Right lung (tissue), 5 donors: Measurements from ENCODE around the gene ABTB2. TPM values are rescaled to one million over a fixed set of nuclear protein-coding genes. Genes with fewer than 3 reads are reported as not detected.

Source experiments
- DNase-seq, 2 donors: peaks; one replicate each; pipeline ENCODE4 v3.0.0-alpha.2; 2013
- polyA plus RNA-seq, 5 donors: library from polyadenylated mRNA; unstranded; fragments of 120-200 nt; gene quantifications; one replicate each; pipeline versions ENCODE4 v1.2.1 to v1.2.3, GENCODE V29; 2013; ENCODE audit warnings: inconsistent platforms in 1 of 5, low replicate concordance in 1 of 5; ENCODE audit not compliant: insufficient read length in 5 of 5, insufficient read depth in 1 of 5

Gene ABTB2
- polyA plus RNA-seq, 5 donors: 3.7 to 5.4 (median 4.1) TPM

DNA sequence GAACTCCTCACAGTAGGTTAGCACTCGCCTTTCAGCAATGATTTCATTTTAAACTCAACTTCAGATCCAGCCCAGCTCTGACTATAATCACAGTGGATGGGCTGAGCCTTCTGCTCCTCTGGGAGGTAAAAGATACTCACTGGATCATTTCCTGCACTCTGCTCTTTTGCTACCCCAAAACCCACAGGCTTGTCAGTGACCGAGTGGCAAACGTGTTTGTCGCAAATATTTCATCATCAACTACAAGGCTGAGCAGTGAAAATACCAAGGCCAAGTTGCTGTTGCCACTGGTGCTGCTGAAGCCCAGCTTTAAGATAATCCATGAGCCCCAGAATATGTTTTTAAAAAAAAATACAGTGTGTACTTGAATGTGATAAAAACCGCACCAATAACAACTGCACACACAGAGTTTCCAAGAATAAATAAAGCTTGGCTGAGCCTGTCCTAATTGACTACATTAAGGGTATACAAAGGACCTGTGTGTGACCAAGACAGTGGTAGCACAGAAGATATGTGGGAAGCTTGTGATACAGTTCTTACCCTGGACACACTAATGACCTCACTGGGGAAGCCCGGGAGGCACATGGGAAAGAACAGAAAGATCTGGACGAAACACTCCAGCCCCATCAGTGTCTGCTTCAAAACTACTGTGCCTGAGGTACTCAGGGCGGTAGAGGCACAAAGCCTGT lies 41.3 kb downstream of the ABTB2 start:
- no peak for DNase-seq

DNA sequence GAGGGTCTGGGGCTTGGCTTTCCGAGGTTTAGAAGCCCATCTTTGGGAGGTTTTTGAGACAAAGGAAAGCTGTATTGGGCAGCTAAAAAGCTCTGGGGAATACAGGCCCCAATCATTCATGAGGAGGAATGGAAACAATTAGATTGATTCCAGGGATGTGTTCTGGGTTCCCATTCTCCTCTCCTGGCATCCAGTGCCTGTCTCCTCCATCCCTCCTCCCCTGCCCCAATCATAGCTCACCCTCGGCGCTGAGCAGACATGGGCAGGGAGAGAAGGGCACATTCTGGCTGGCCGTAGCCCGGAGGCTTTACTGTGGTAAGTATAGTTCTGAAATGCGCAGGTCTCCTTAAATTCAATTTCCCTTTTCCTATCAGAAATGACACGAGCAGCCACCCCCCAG lies 42.4 kb downstream of the ABTB2 start:
- no peak for DNase-seq

DNA sequence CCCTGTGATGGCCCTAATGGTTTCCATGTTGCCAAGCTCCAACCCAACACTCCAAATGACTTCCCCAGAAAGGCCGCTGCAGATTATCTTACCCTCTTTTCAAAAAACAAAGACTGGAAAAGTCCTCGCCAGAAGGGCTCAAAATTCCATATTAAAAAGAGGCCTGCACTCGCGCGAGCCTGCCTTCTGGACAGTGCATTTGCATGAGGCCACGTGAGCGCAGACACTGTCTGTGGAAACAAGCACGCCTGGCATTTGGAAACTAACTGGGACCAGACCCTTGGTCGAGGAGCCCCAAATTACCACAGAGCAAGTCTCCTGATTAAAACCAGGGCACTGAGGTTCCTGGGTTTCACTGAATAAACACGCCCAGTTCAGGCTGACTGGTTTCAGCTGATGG lies 42.9 kb downstream of the ABTB2 start:
- no peak for DNase-seq

DNA sequence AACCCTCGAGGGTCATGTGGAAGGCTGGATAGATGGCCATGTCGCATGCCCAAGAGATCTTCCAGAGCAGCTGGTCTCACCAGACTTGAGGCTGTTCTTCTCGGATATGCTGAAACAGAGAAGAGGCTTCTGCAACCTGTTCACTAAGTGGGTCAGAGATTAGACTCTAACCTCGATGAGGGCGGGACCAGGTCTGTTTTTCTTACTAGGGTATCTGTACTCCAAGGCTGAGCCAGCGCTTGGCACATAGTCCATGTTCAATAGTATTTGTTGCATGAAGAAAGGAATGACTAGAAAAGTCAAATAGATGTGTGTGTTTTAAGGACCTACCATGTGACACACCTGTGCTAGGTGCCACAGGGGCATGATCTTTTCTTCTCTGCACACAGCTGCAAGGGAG lies 43.6 kb downstream of the ABTB2 start:
- DNase-seq: no peak

DNA sequence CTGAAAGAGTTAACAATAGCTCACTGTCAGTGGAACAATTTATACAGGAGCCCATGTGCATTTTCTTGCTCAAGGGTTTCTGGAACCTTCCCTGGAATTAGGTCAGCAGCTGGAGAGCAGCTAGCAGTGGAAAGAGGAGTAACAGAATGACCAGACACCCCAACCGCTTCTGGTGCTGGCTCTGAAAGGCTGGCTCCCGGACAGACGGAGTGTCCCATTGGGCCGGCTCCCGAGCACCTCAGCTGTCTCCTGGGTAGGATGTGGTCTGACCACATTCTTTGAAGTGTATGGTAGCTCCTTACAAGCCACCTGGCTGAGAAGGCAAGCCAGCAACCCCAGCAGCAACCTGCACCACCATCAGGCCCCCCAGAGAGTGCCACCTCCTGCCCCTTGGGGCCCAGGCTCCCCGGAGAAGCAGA lies 44.7 kb downstream of the ABTB2 start:
- no peak for DNase-seq

DNA sequence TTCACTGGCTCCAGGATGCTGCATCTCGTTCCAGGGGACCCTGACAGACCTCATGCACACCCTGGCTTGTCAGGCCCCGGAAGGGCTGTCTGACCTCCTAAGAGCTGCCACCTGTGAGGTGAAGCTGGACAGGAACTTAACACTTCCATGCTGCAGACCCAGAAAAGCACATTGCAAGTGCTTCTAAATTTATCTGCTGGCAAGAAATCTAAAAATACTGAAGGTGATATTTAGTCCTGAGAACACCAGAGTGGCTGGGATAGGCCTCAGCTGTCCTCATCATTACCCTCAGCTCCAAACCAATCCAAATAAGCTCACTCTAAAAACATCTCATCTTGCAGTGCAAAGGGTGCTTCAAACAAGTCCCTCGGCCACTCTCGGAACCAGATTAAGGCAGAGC lies 46.7 kb downstream of the ABTB2 start:
- peak; percentile 53 to 56 for DNase-seq

DNA sequence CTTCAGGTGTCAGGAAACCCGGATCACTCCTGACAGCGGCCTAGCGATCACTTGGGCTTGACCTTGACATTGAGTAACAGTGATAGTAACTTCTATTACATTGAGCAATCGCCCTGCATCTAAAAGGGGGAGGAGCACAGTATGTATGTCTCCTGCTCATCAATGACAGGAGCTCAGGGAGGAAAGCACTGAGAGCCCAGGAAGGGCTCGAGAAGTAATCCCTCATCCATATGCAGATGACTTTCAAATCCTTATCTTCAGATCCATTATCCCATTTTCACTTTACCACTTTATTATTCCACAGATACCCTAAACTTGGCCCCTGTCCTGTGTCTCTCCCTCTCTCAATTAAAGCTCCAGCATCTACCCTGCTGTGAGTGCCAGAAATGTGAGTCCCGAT lies 47.8 kb downstream of the ABTB2 start:
- no peak for DNase-seq

DNA sequence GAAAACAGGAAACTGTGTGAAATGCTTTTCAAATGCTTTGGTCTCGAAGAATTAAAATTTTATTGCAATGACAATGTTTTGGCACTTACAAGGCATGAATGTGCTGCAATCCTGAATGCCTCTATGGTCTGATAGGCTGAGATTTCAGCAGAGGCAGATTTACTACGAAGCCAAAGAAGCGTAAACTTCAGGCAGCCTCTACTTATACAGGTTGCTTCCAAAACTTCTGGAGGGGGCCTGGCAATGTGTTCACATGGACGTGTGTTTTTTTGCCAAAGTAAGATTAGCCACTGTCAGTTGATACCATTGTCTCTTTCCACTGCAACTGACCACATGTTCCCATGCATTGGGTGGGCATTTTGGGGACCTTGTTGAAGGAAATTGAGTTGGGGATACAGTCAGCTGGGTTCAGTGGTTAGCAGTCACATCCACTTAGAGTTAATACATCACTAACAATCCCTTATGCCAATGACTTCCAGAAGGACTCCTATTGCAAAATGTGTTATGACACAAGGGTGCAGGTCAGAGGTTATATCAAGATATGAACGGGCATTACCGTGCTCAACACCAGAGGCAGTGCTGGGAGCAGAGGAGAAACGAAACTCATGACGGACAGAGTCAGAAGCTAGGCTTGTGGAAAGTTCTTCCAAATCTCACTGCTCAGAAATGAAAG lies 48.8 kb downstream of the ABTB2 start:
- DNase-seq: no peak

DNA sequence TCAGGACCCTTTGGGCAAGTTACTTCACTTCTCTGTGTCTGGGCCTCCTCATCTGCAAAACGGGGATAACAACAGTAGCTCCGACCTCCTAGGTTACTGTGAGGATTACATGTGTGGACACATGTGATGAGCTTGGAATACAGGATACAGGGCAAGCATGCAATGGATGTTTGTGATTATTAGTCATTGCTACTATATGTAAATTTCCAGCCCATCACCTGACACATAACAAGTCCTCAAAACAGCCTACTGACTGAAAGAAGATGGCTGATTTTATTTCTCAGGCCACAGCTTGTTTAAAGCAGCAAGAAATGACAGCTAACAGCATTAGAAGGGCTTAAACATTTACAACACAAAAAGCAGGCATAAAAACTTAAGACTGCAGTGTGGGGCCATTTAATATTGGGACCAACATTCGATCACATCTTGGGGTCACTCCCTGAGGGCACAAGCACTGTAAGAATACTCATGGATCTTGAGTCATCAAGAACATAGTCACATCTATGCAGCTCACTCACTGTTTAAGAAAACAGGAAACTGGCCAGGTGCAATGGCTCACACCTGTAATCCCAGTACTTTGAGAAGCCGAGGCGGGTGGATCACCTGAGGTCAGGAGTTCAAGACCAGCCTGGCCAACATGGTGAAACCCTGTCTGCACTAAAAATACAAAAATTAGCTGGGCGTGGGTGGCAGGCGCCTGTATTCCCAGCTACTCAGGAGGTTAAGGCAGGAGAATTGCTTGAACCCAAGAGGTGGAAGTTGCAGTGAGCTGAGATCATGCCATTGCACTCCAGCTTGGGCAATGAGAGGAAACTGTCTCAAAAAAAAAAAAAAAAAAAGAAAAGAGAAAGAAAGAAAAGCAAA lies 49.5 kb downstream of the ABTB2 start:
- DNase-seq: no peak

DNA sequence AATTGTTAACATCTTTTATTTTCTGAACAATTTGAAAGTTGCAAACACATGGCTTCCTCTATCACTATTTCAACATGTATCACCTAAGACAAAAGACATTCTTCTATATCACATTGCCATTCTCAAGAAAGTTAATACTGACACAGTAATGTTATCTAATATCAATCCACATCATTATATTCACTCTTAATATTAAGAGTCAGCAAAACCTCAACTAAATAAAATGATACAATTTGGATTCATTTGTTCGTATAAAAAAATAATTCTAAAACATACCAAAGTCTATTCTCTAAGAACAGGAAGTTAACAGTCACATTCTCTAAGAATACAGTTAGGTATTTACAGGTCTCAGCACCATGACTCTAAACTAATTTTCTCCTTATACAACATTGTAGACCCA lies 52.0 kb downstream of the ABTB2 start:
- DNase-seq: no peak

DNA sequence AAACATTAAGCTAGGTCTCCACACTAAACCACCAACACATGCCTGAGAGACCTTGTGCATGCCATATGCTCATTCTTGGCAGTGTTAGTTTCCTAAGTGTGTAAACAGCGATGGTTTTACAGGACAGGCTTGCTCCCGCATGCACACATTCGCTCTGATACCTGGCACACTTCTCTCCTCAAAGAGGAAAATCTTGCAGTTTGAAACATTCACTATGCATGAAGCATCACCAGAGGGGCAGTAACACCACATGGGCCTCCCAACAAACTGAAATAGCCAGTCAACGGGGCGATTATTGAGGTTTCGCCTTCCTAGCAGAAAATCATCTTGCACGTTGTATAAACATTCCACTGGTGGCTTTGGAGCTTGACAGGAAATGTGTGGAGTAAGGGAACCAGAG lies 52.6 kb downstream of the ABTB2 start:
- DNase-seq: no peak

DNA sequence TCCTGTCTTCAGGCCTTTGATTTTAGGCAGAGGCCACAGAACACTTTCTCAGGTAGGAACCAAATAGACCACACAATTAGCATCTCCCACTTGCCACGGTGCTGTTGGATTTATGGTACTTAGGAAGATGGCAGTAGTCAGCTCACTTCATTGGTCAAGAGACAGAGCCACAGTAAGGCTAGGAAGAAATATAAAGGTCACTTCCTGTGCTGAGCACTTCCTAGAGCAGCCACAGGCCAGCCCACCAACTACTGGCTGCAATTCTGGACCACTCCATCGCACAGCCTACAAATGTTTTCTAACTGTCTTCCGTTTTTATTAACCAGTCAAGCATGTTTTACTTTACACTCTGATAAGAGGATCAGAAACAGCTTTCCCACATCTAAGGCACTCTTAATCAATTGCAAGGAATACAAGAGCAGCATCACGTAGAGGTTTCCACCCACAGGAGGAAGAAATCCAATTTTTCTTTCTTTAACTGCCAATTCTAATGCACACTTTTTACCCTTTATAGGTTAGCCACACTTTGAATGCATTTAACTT lies 54.7 kb downstream of the ABTB2 start:
- DNase-seq: no peak

DNA sequence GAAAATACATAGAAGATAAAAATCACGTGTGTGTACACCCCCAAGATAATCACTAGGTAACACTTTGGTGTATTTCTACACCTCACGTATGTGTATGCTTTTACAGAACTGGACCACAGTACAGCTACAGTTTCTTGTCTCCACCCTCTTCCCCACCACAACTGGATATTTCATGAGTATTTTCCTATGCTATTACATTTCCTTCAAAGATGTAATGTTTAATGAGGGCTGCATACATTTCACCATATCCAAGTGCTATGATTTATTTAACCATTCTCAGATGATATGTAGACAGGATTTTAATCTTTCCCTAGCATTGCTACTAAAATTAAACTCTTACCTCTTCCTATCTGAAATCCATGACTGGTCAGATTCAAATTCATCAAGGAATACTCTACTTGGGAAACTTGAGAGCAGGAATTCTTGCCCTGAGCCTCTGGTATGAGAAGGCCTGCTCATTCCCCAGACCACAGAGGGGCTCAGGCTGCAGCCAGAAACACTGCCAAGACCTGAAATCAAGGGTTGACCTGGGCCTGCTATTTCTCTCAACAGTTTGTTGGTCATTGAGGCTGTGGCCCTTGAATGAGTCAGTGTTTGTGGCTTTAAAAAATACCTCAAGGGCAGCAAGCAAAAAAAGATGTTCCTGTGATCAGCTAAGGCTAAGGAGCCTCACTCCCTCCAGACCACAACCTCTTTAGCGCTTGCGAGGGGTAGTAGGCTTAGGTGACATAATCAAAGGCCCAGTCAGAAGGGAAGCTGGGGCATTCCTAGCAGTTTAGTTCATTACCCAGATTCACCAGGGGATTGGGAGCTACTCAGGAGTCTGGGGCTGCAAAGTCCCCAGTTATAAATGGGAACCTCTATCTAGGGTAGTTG lies 55.5 kb downstream of the ABTB2 start:
- no peak for DNase-seq

DNA sequence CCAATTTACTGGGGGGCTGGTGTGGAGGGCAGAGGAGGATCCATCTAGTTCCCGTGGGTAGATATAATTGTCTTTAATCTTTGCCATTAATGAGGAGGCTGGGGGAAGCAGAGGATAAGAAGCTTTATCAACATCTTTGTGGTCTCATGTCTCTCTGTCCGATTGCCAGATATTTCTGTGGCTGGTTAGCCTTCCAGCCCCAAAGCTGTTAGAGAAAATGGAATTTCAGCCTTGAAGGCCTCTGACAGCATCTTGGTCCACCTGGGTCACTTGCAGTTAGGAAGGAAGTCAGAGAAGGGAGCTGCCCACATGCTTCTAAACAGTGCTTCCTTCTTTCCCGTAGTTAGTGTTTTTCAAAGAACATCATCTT lies 56.9 kb downstream of the ABTB2 start:
- DNase-seq: no peak

DNA sequence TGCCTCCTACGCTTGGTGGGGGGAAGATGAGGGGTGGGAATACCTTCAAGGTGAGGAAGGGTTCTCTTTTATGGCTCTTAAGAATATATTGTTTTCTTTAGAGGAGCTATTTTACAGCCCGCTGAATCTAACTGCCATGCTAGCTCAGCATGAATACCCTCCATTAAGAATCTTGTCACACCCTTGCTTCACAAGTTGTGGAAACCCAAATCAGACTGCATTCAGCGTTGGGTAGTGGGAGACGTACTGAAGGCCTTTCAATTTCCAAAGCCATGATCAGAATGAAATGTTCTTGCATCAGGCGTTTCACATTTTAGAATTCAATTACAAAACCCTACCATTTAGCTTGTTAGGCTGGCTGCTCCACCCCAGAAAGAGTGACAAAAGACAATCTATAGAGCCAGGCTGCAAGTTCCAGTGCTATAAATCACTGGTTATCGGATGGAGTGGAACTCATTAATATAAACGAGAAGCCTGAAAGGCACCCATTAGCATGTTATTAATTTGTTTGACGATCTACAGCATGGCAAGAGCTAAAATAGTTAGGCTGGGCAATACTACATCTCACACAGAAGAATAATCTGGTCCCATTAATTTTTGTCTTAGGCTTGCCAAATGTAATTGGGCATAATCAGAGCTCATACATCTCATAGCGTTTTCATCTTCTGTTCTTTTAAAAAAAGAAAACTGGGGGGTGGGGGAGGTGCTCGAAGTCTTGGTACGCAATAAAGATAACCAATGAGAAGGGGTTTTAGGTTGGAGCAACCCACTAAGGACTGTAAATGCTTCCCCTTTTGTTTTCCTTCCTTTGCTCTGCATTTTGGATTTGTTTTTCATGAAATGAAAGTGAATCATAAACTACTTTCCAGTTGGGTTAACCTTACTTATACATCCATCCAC lies 57.5 kb downstream of the ABTB2 start:
- no peak for DNase-seq

DNA sequence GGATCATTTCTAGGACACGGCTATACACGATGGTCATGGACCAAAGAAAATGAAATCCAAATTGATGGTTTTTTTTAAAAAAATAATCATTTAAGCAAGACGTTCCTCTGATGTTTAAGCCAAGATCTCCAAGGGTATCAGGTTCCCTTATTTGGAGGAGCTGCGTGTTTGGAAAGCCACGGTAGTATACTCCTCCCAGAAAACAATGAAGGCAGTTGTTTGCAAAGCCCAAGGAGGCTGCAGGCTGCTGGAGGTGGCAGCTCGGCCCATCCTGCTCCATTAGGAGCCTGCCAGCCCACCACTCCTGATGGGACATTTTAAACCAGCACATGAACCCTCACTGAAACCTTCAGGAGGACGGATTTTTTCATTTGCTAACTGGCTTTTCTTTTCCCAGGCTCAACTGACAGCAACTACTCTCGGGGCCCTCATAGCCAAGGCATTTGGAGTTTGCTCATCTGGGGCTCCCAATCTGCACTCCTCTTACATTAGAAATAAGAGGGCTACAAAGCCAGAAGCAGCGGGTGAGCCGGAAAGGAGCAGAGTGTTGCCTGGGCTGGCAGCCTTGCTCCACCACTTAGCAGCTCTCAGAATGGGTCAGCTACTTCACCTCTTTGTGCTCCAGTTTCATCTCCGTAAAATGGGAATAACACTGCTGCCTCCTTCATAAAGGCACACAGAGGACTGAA lies 58.4 kb downstream of the ABTB2 start:
- no peak for DNase-seq

DNA sequence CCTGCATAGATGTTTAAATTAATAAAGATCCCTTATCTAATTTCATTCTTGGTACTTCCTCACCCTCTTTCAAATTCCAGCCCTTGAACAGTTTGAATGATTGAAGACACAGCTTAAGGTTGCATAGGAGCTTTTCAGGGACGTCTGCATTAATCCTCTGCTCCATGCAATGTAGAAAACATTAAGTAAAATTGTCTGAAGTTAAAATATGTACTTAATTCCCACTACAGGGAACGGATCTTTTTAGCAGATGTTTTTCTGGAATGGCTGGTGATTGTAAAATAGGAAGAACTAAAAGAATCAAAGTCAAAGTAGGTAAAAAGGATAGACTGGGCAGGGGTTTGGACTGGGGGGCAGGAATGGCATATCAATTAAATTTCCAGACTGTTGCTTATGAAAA lies 58.9 kb downstream of the ABTB2 start:
- no peak for DNase-seq

DNA sequence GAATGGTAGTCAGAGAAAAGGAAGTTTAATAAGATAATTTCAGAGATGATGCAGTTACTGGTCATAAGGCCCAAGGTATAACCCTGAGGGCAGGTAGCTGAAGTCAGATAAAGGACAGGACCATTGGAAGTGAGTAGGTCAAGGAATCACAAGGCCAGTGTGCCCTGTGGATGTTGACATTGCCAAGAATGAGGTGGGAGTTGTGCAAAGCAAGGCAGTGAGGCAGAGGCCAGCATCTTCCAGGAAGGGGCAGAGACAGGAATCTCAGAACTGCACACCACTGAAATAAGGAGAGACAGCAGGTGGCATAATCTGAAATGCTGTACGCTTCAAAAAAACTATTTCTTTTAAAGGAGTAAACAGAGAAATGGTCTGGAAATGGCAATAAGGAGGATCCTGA lies 61.4 kb downstream of the ABTB2 start:
- DNase-seq: no peak

DNA sequence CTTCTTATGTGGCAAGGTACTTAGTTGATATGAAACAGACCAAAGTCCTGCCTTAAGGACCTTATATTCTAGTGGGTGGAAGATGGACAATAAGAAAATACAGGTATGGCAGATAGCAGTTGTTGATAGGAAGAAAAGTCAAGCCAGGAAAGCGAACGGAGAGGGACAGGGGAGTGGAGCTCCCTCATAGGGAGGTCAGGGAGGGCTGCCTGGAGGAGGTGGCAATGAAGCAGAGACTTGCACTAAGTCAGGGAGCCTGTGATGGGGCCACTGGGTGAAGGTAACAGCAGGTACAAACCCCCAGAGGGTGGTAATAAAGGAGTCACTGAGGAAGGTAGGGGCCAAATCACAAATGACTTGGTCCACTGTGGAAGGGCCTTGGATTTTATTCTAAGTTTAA lies 65.3 kb downstream of the ABTB2 start:
- DNase-seq: no peak

DNA sequence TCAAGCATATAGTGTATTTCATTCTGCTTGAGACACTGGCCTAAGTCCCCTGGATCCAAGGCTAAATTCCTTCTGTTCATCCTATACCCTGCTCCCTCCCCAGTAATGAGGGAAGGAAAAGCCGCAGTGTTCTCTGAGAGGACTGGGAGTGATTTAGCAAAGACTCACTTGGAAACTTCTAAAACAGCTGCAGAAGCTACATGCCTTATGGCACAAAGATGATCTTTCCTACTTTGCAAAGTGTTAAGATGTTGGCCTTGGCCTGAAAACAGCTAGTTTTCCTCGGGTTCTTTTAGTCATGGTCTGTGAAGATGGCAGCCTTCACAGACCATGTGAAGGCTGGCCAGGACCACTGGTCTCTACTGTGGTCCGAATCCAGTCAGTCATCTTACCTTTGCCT lies 65.7 kb downstream of the ABTB2 start:
- no peak for DNase-seq
